C4-2B (cell line): ENCODE results near the gene EEF1A2.

ENCODE experiments used
- H3K27ac ChIP-seq: fragments of 450-650 bp; 2 replicates; pipeline ENCODE4 v1.5.1; 2017
- ZFX ChIP-seq: fragments of 450-650 bp; IDR thresholded peaks from 2 replicates; pipeline ENCODE4 v1.6.1; 2017
- TF ChIP-seq, protein P1 (sequence below): fragments of 450-650 bp; conservative IDR thresholded peaks from 2 replicates; pipeline ENCODE4 v1.5.1; 2017; ENCODE audit warnings: mild to moderate bottlenecking

EEF1A2 gene

DNA sequence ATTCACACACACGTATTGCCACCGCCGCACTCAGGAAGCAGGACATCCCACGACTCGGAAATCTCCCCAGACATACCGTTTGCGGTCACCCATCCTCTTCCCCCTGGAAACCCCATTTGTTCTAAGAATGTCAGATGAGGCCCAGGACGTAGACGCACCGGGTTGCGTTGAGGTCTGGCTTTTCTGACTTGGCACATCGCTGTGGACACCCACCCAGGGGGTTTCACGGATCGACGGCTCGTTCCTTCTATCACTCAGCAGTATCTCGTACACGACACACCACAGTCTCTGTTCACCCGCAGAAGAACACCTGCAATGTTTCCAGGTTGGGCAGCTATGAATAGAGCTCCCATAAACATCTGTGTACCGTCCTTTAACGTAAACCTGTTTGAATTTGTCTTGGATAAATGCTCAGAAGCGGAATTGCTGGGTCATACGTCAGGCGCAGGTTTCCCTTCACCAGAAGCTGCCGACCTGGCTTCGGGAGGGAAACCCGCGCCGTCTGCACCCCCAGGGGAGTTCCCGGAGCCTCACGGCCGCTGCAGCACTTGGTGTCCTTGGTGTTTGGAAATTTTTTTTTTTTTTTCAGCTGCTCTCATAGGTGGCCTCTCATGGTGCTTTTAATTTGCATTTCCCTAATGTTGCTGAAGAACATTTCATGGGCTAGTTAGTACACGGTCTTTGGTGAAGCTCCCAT lies 9.3 kb upstream of the EEF1A2 start:
- H3K27ac ChIP-seq, result no peak overlapping the region
- TF ChIP-seq, protein P1, sequence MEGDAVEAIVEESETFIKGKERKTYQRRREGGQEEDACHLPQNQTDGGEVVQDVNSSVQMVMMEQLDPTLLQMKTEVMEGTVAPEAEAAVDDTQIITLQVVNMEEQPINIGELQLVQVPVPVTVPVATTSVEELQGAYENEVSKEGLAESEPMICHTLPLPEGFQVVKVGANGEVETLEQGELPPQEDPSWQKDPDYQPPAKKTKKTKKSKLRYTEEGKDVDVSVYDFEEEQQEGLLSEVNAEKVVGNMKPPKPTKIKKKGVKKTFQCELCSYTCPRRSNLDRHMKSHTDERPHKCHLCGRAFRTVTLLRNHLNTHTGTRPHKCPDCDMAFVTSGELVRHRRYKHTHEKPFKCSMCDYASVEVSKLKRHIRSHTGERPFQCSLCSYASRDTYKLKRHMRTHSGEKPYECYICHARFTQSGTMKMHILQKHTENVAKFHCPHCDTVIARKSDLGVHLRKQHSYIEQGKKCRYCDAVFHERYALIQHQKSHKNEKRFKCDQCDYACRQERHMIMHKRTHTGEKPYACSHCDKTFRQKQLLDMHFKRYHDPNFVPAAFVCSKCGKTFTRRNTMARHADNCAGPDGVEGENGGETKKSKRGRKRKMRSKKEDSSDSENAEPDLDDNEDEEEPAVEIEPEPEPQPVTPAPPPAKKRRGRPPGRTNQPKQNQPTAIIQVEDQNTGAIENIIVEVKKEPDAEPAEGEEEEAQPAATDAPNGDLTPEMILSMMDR, result no peak
- no peak for TF ChIP-seq ZFX

DNA sequence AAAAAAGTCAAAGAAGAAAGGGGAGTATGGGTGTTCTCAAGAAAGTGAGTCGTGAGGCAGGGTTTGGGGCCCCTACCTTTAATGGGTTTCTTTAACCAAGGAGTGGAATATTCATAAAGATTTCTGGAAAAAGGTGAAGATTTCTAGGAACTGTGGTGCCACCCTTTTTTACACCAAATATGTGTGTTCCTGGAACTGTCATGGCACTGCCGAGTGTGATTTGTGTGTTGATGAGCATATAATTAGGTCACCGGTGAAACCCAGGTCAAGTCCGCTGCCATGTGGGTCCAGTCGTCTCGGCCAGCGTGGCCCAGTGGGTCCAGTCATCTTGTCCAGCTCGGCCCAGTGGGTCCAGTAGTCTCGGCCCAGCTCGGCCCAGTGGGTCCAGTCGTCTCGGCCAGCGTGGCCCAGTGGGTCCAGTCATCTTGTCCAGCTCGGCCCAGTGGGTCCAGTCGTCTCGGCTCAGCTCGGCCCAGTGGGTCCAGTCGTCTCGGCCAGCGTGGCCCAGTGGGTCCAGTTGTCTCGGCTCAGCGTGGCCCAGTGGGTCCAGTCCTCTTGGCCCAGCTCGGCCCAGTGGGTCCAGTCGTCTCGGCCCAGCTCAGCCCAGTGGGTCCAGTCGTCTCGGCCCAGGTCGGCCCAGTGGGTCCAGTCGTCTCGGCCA lies 8.3 kb upstream of the EEF1A2 start:
- H3K27ac ChIP-seq, result no peak overlapping the region
- no peak for TF ChIP-seq ZFX
- TF ChIP-seq, protein P1, result no peak

DNA sequence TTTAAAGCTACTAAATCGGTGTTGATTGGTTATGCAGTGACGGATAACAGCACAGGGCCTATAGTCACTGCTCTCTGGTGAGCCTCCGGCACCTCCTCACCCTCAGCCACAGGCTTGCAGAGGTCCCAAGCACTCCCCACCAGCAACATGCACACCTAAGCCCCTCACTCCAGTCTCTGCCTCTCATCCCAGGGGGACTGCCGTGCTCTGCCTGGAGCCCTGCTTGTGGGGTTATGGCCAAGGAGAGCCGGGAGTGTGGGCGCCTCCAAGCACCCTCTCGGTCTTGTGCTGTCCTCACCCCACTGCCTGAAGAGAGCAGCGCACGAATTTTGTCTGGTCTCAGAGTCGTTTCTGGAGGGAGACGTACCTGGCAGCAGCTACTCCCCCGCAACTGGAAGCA lies 6.8 kb upstream of the EEF1A2 start:
- TF ChIP-seq ZFX, result no peak
- TF ChIP-seq, protein P1, result no peak
- no peak overlapping the region for H3K27ac ChIP-seq

DNA sequence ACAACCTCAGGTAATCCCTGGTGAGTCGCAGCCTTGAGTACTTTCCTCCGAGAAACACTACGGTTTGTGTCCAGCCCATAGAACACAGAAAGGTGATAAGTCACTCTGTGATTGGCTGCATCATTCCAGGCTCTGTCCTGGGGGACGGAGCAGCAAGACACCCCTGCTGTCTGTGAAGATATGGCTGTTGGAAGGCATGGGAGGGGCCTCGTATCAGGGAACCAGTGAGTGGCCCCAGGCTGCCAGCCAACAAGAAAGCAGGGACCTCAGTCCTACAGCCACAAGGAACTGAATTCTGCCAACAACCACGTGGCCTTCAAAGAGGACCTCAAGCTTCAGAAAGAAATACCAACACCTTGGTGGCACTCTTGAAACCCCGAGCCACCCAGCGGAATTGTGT lies 6.4 kb upstream of the EEF1A2 start:
- TF ChIP-seq ZFX, result no peak
- TF ChIP-seq, protein P1, result no peak

DNA sequence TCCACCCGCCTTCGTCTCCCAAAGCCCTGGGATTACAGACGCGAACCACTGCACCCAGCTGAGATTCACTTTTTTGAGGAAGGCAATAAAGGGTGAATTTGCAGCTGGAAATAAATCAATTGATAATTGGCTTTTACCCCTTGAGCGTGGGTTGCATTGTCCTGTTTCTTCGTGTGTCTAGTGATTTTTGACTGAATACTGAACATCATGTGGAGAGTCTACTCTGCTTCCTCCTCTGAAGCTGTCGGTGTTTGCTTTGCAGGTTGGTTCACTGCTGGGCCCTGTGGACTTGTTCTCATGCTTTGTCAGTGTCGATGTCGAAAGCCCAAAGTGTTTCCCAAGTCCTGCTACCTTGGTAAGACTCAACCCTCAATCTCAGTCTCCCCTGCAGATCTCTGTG lies 5.8 kb upstream of the EEF1A2 start:
- no peak for TF ChIP-seq ZFX
- TF ChIP-seq, protein P1, result no peak
- no peak overlapping the region for H3K27ac ChIP-seq

More for the DNA sequence above, 6.4 kb upstream of the EEF1A2 start:
- no peak overlapping the region for H3K27ac ChIP-seq

DNA sequence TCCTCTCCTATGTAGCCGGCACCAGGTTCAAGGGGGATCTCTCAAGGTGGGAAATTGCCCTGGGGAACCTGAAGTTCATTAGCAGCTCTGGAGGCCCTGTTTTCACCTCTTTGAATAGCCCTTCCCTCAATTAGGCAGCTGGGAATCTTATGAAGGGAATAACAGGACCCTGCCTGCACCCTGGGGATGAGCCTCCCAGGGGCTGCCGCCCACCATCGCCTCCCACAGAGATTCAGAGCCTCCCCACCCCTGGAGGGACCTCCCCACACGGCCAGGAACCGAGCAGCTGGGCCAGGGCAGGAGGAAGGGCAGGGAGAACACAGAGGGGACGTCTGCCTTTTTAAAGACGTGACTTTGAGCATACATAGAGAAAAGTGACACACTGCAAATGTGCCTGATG lies 4.6 kb upstream of the EEF1A2 start:
- no peak overlapping the region for H3K27ac ChIP-seq
- TF ChIP-seq, protein P1, result no peak
- TF ChIP-seq ZFX, result no peak

DNA sequence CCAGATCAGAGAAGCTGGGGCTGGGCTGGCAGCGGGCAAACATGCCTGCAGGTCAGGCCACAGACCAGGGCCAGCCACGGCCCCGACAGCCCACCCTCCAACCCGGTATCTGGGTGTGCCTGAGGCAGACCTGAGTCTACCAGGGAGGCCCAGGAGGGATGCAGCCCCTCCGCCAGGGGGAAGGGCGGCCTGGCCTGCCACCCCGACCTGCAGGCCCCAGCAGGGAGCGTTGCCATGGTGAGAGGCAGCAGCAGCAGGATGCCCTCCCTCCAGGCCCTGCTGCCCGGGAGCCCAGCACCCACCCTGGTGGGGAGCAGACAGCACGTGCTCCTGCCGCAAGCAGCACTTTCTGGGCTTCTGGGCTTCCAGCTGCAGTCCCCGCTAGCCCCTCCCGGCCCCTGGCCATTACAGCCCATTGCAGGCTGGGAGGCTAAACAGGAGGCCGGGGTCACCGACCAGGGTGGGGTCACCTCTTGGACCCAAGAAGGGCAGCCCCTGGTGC lies 3.8 kb upstream of the EEF1A2 start:
- no peak overlapping the region for H3K27ac ChIP-seq
- TF ChIP-seq ZFX, result no peak
- TF ChIP-seq, protein P1, result no peak
